ENCODE results near the gene TSPOAP1. TPM values are rescaled to one million over a fixed set of nuclear protein-coding genes. Genes with fewer than 3 reads are reported as not detected.
A peak's percentile ranks its signal among the peaks of the same experiment; 100 is the strongest.

Gene TSPOAP1
- polyA plus RNA-seq, 1 of the 3 experiments (the other 2 are of a cell fraction) = 0.79 TPM

GRCh38 chr17:58272367-58273280 is 56.0 kb downstream of the TSPOAP1 start (continued):
- no peak for TF ChIP-seq GABPA (IDR thresholded peaks at IDR 0.05; ENCODE audit: low read depth)
- TF ChIP-seq, protein P1, sequence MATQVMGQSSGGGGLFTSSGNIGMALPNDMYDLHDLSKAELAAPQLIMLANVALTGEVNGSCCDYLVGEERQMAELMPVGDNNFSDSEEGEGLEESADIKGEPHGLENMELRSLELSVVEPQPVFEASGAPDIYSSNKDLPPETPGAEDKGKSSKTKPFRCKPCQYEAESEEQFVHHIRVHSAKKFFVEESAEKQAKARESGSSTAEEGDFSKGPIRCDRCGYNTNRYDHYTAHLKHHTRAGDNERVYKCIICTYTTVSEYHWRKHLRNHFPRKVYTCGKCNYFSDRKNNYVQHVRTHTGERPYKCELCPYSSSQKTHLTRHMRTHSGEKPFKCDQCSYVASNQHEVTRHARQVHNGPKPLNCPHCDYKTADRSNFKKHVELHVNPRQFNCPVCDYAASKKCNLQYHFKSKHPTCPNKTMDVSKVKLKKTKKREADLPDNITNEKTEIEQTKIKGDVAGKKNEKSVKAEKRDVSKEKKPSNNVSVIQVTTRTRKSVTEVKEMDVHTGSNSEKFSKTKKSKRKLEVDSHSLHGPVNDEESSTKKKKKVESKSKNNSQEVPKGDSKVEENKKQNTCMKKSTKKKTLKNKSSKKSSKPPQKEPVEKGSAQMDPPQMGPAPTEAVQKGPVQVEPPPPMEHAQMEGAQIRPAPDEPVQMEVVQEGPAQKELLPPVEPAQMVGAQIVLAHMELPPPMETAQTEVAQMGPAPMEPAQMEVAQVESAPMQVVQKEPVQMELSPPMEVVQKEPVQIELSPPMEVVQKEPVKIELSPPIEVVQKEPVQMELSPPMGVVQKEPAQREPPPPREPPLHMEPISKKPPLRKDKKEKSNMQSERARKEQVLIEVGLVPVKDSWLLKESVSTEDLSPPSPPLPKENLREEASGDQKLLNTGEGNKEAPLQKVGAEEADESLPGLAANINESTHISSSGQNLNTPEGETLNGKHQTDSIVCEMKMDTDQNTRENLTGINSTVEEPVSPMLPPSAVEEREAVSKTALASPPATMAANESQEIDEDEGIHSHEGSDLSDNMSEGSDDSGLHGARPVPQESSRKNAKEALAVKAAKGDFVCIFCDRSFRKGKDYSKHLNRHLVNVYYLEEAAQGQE (IDR thresholded peaks at IDR 0.05; ENCODE audit: low read depth, low read length) = no peak

DNA sequence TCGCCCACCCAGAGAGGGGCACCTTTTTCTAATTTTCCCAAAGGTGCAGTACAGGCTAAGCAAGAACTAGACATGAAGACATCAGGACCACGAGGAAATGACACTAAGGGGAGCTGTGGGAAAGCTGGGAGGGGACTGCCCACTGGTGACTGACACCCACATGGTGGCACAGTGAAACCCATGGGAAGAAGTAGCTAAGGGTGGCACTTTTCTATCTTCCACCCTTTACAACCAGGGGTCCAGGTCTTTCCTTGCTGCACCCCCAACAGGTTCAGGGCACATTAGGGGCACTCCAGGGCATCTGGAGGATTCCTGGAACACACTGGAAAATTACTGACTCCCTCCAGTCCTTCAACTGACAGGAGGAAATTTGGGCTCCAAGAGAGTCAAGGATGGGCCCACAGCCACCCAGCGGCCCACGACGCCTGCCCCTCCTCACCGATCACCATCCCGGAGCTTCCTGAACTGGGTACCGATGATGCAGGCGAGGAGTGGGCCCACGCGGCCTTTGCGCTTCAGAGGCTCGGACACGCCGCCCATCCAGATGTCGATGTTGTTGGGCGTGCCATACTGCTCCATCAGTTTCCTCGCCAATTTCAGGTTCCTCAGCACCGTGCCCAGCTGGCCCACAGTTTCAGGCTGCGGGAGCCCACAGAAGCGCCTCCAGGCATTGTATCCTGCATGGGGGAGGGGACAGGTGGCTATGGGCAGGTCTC is 57.2 kb downstream of the TSPOAP1 start:
- H3K4me2 ChIP-seq = no peak overlapping the region
- H3K9me2 ChIP-seq = no peaks in the 10 kb centered on the region
- no peak overlapping the region for H3K27ac ChIP-seq (ENCODE audit: low read depth in 2 of 2, low read length in 1 of 2)
- H4K20me1 ChIP-seq (ENCODE audit: insufficient read depth) = no peaks in the 10 kb centered on the region
- H3K9me3 ChIP-seq = no peaks in the 10 kb centered on the region
- no peaks in the 10 kb centered on the region for H3K36me3 ChIP-seq (replicated peaks in 1 of 2; ENCODE audit: control insufficient read depth in 1 of 2, insufficient read depth in 2 of 2, low read length in 1 of 2)
- no peaks in the 10 kb centered on the region for H3K4me1 ChIP-seq (ENCODE audit: control insufficient read depth in 1 of 2, insufficient read depth in 2 of 2, low read depth in 1 of 2, low read length in 1 of 2)
- POLR2A ChIA-PET = no interaction called here
- 73% methylated on average over 19 of the region's 21 CpGs for WGBS (ENCODE audit: low lambda C conversion rate)
- H3F3A ChIP-seq (replicated peaks; ENCODE audit: insufficient read depth) = no peaks in the 10 kb centered on the region
- DNase-seq = peak; percentile 11
- no peak overlapping the region for H3K9ac ChIP-seq
- peaks cover 26% of the 10 kb centered on the region for H3K27me3 ChIP-seq (ENCODE audit: insufficient read depth)
- no peak overlapping the region for H3K4me3 ChIP-seq (ENCODE audit: low read depth in 2 of 2, low read length in 1 of 2)
- CTCF ChIA-PET = interaction anchor here (0.9 to 2.2 kb wide), 4 partner anchors 8 to 47 kb away, joined by 3 to 19 read pairs (median 4); partner anchors contain the start of gene MPO
- H3K79me2 ChIP-seq (ENCODE audit: insufficient read depth) = no peaks in the 10 kb centered on the region
- no peak overlapping the region for H2AFZ ChIP-seq (ENCODE audit: low read depth)
- TF ChIP-seq TAF1 (IDR thresholded peaks at IDR 0.05; ENCODE audit: borderline replicate concordance, low read depth, low read length) (no peak), TEAD4 (IDR thresholded peaks at IDR 0.05; ENCODE audit: borderline replicate concordance, insufficient read depth) (no peak), CHD2 (IDR thresholded peaks at IDR 0.05; ENCODE audit: low read length, partially characterized antibody) (no peak), FOXJ3 (CRISPR knock-in tag; IDR thresholded peaks at IDR 0.05) (no peak), JUND (IDR thresholded peaks at IDR 0.05) (no peak), MXI1 (IDR thresholded peaks at IDR 0.05; ENCODE audit: low read depth, low read length) (no peak), EP300 (IDR thresholded peaks at IDR 0.05; ENCODE audit: borderline replicate concordance in 1 of 2, low read depth in 1 of 2, low read length in 1 of 2) (no peak), RAD21 (IDR thresholded peaks at IDR 0.05; ENCODE audit: low read length) (no peak), RXRA (IDR thresholded peaks at IDR 0.05; ENCODE audit: borderline replicate concordance, low read depth) (no peak), MEF2A (IDR thresholded peaks at IDR 0.05; ENCODE audit: borderline replicate concordance, low read depth) (no peak)

All from SK-N-SH (cell line).